ENCODE data around the gene SLC22A14. TPM values are rescaled to one million over a fixed set of nuclear protein-coding genes. Genes with fewer than 3 reads are reported as not detected.

The SLC22A14 gene
- total RNA-seq, 1 experiment from 2014 or later: 0.22 TPM

Other genes starting within 250 kb of the SLC22A14 start
- 0.61 TPM for gene DLEC1, start 243.1 kb upstream of the SLC22A14 start, total RNA-seq (2021; ENCODE audit: unreplicated experiment)
- 49.0 TPM for gene ACAA1, start 145.2 kb upstream of the SLC22A14 start, total RNA-seq (2021; ENCODE audit: unreplicated experiment)
- 14.8 TPM for gene MYD88, start 143.6 kb upstream of the SLC22A14 start, total RNA-seq (2021; ENCODE audit: unreplicated experiment)
- gene OXSR1, start 116.8 kb upstream of the SLC22A14 start, total RNA-seq (2021; ENCODE audit: unreplicated experiment): 35.1 TPM
- gene SLC22A13, start 16.5 kb upstream of the SLC22A14 start, total RNA-seq (2021; ENCODE audit: unreplicated experiment): 0.47 TPM
- 14.0 TPM for gene XYLB, start 64.5 kb downstream of the SLC22A14 start, total RNA-seq (2021; ENCODE audit: unreplicated experiment)
- 18.3 TPM for gene ACVR2B, start 171.6 kb downstream of the SLC22A14 start, total RNA-seq (2021; ENCODE audit: unreplicated experiment)
- gene EXOG, start 214.0 kb downstream of the SLC22A14 start, total RNA-seq (2021; ENCODE audit: unreplicated experiment): 8.3 TPM